CD4-positive, CD25-positive, alpha-beta regulatory T cell (primary cell): Measurements from ENCODE around the gene LIN28B. TPM values are rescaled to one million over a fixed set of nuclear protein-coding genes. Genes with fewer than 3 reads are reported as not detected.

Experiments
- ATAC-seq, 2 donors: fragments of 150-1000 bp; cut with Tn5 transposase; one replicate each; pipeline ENCODE4 v1.10.0; 2021; ENCODE audit warnings: low read depth in 2 of 2, moderate number of reproducible peaks in 2 of 2, moderate library complexity in 1 of 2
- DNase-seq, 3 donors: peaks; one replicate each; pipeline versions ENCODE4 v3.0.0 to v3.0.0-alpha.2; 2012 to 2022; ENCODE audit warnings: mixed read lengths in 1 of 3
- H3K27ac ChIP-seq: one replicate; pipeline ENCODE4 v1.7.0; 2013; ENCODE audit warnings: mild to moderate bottlenecking, low read length; ENCODE audit not compliant: insufficient read depth, poor library complexity, severe bottlenecking
- H3K27me3 ChIP-seq: one replicate; pipeline ENCODE4 v1.7.0; 2013; ENCODE audit warnings: low read length; ENCODE audit not compliant: control insufficient read depth, insufficient read depth
- H3K36me3 ChIP-seq: one replicate; pipeline ENCODE4 v1.7.0; 2013; ENCODE audit warnings: mild to moderate bottlenecking, low read length, moderate library complexity; ENCODE audit not compliant: control insufficient read depth, insufficient read depth
- H3K4me1 ChIP-seq: 2 replicates; pipeline ENCODE4 v1.7.0; 2013; ENCODE audit warnings: mild to moderate bottlenecking, low read length; ENCODE audit not compliant: insufficient read depth, control insufficient read depth, poor library complexity, severe bottlenecking
- H3K4me3 ChIP-seq: one replicate; pipeline ENCODE4 v1.7.0; 2013; ENCODE audit warnings: low read depth, mild to moderate bottlenecking, low read length, moderate library complexity
- H3K9me3 ChIP-seq, 2 experiments: 1 replicate in 1 of 2; 2 replicates in 1 of 2; pipeline ENCODE4 v1.7.0; 2013; ENCODE audit warnings: low read length in 2 of 2, mild to moderate bottlenecking in 1 of 2, moderate library complexity in 1 of 2; ENCODE audit not compliant: control insufficient read depth in 2 of 2
- H3K27ac Mint-ChIP-seq, 3 donors: one replicate each; pipeline ENCODE4 v1.8.0; 2020 to 2022; ENCODE audit warnings: mild to moderate bottlenecking in 3 of 3, mixed read lengths in 3 of 3, moderate library complexity in 2 of 3
- H3K27me3 Mint-ChIP-seq: one replicate; pipeline ENCODE4 v1.8.0; 2022; ENCODE audit warnings: mild to moderate bottlenecking, mixed read lengths
- H3K36me3 Mint-ChIP-seq: one replicate; pipeline ENCODE4 v1.8.0; 2020; ENCODE audit warnings: mixed read lengths
- H3K4me1 Mint-ChIP-seq, 4 donors: one replicate each; pipeline ENCODE4 v1.8.0; 2020 to 2022; ENCODE audit warnings: mixed read lengths in 4 of 4, mild to moderate bottlenecking in 1 of 4
- H3K4me3 Mint-ChIP-seq, 4 donors: one replicate each; pipeline ENCODE4 v1.8.0; 2020 to 2022; ENCODE audit warnings: mild to moderate bottlenecking in 4 of 4, mixed read lengths in 4 of 4, moderate library complexity in 3 of 4
- H3K9me3 Mint-ChIP-seq, 7 donors: one replicate each; pipeline ENCODE4 v1.8.0; 2020 to 2022; ENCODE audit warnings: mixed read lengths in 7 of 7, mild to moderate bottlenecking in 3 of 7, moderate library complexity in 2 of 7
- polyA plus RNA-seq, 4 donors: library from polyadenylated mRNA; unstranded; fragments of 300-500 nt; fragmentation: Illumina TruSeq; gene quantifications; one replicate each; pipeline ENCODE4 v1.2.3, GENCODE V29; 2021
- total RNA-seq: library from RNA; stranded (reverse); gene quantifications from one replicate; pipeline ENCODE4 v1.2.3, GENCODE V29; 2022

The LIN28B gene
- total and polyA plus RNA-seq, 5 donors from 2014 or later, result not detected

DNA sequence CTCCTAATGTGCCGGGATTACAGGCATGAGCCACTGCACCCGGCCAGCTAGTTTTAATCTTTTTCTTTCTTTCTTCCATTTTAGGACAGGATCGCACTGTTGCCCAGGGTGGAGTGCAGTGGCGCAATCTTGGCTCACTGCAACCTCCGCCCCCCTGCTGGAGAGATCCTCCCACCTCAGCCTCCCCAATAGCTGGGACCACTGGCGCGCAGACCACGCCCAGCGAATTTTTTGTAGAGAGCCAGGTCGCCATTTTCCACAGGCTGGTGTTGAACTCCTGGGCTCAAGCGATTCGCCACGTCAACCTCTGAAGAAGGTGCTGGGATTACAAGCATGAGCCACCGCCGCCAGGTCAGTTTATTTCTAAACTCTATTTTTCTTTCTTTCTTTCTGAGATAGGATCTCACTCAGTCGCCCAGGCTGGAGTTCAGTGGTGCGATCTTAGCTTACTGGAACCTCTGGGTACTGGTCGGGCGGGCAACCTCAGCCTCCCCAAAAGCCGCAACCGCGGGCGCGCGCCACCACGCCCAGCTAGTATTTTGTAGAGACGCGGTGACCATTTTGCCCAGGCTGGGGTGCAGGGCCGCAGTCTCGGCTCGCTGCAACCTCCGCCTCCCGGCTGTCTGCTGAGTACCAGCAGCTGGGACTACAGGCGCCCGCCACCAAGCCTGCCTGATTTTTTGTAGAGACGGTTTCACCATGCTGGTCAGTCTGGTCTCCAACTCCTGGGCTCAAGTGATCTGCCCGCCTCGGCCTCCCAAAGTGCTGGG is 20.0 kb upstream of the LIN28B start:
- Histone ChIP-seq H3K27me3 (peaks cover 19% of the 10 kb centered on the region), H3K36me3 (no peaks in the 10 kb centered on the region), H3K4me3 (no peak overlapping the region), H3K27ac (no peak overlapping the region), H3K4me1 (peaks cover 4% of the 10 kb centered on the region), H3K9me3 (peaks cover 0 to 3% of the 10 kb centered on the region in 2 experiments)
- Mint-ChIP-seq H3K4me1 (peaks cover 0 to 11% (median 10%) of the 10 kb centered on the region in 4 donors), H3K27me3 (peaks cover 37% of the 10 kb centered on the region), H3K4me3 (no peak overlapping the region), H3K36me3 (no peaks in the 10 kb centered on the region), H3K9me3 (peaks cover 0 to 11% (median 0%) of the 10 kb centered on the region in 7 donors), H3K27ac (no peak overlapping the region)
- DNase-seq (no peak), ATAC-seq (no peak)

DNA sequence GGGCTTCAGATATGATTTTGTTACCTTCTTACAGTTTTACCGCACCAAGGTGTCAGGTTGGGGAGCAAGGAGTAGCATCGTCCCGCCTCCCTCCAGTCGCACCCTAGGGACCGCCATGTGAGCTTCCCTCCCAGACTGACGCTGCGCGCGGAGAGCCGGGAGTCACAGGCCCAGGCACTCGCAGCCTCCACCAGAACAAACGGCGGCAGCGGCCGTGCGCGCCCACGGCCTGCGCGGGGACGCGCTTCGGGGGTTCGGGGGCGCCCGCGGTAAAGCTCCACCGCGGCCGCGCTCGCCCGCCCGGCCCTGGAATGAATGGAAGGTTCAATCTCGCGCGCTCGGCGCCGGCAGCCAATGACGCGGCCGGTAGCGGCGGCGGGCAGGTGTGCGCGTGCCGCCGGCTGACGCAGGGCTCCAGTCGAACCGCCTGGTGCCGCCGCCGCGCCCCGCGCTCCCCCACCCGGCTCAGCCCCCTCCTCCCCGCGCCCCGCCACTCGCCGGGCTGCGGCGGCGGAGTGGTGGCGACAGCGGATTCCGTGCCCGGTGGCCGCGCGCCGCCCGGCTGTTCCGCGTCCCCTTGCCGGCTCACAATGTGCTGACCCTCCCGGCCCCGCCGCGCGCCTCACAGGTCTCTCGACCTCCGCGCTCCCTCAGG is 16.5 kb upstream of the LIN28B start:
- peak overlapping the region in 2 of 4 donors; percentile 58 to 65 for H3K4me3 Mint-ChIP-seq
- H3K9me3 Mint-ChIP-seq, result peaks cover 0 to 11% (median 0%) of the 10 kb centered on the region in 7 donors
- Histone ChIP-seq H3K27ac (no peak overlapping the region), H3K27me3 (peaks cover 32% of the 10 kb centered on the region), H3K4me3 (no peak overlapping the region), H3K4me1 (peaks cover 4% of the 10 kb centered on the region), H3K36me3 (no peaks in the 10 kb centered on the region), H3K9me3 (peaks cover 0 to 3% of the 10 kb centered on the region in 2 experiments)
- DNase-seq (no peak), ATAC-seq (no peak)
- H3K27ac Mint-ChIP-seq, result no peak overlapping the region
- H3K27me3 Mint-ChIP-seq, result peaks cover 52% of the 10 kb centered on the region
- H3K36me3 Mint-ChIP-seq, result no peaks in the 10 kb centered on the region
- peaks cover 0 to 13% (median 10%) of the 10 kb centered on the region in 4 donors for H3K4me1 Mint-ChIP-seq

DNA sequence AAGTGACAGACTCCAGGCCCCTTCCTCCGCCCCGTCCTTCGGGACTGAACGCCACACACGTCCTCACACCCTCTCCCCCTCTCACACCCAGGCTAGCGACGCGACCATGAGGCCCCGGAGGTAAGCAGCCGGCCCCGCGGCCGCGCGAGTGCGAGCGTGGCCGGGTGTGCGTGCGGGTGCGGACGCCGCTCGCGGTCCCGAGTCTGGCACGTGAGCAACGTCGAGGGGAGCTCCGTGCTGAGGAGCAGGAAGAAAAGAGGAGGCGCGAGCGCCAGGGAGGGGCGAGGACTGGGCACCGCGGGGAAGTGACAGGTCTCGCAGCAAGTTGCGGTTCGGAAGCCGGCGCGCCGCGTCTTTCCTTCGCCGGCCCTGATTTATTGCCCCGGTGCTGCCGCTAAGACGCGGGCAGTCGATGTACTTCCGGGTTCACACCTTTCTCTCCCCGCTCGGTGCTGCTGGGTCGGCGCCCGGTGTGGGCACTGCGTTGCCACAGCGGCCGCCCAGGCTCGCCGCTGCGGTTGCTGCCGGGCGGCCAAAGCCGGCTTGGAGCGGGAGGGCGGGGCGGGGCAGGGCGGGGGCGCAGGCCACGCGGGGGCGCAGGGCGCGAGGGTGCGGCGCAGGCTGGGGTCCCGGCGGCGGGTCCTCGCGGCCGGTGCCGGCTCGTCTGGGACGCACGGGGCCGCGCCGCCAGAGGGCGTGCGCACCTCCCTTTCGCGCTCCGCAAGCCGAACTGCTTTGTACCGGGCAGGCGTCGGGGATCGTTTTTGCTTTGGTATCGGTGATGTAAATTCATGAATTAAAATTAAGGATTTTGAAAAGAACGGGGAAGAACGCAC is 15.8 kb upstream of the LIN28B start:
- H3K4me3 ChIP-seq, result peak overlapping the region; percentile 34
- ATAC-seq (peak in 1 of 2 donors; percentile 39), DNase-seq (peak in 1 of 3 donors; percentile 52)
- Mint-ChIP-seq H3K4me3 (peak overlapping the region; percentile 32 to 63 (median 46)), H3K27ac (no peak overlapping the region), H3K27me3 (peaks cover 49% of the 10 kb centered on the region), H3K36me3 (no peaks in the 10 kb centered on the region), H3K4me1 (peaks cover 0 to 13% (median 10%) of the 10 kb centered on the region in 4 donors), H3K9me3 (peaks cover 0 to 11% (median 0%) of the 10 kb centered on the region in 7 donors)
- peaks cover 0 to 3% of the 10 kb centered on the region in 2 experiments for H3K9me3 ChIP-seq
- H3K36me3 ChIP-seq, result no peaks in the 10 kb centered on the region
- H3K27me3 ChIP-seq, result peaks cover 32% of the 10 kb centered on the region
- H3K4me1 ChIP-seq, result peaks cover 4% of the 10 kb centered on the region
- H3K27ac ChIP-seq, result no peak overlapping the region

DNA sequence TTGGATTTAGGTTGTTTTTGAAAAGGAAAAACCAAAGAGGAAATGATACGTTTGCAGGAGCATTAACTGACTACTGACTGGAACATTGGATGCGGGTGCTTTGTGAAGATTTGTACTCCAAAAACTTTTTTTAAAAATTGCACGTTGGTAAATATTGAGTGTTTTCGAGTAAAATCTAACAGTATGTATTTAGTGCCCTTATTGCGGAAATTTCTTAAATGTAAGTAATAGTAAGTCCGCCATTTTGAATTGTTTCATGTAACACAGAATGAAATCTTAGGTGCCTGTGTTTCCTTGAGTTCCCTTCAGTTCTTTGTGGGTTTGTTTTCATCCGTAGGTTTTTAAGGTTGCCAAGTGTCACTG is 15.2 kb upstream of the LIN28B start:
- Histone ChIP-seq H3K27ac (no peak overlapping the region), H3K36me3 (no peaks in the 10 kb centered on the region), H3K27me3 (peaks cover 35% of the 10 kb centered on the region), H3K9me3 (peaks cover 0 to 3% of the 10 kb centered on the region in 2 experiments), H3K4me3 (peak overlapping the region; percentile 34), H3K4me1 (peaks cover 4% of the 10 kb centered on the region)
- H3K4me1 Mint-ChIP-seq, result peaks cover 0 to 13% (median 10%) of the 10 kb centered on the region in 4 donors
- peak overlapping the region; percentile 32 to 63 (median 46) for H3K4me3 Mint-ChIP-seq
- no peak overlapping the region for H3K27ac Mint-ChIP-seq
- no peaks in the 10 kb centered on the region for H3K36me3 Mint-ChIP-seq
- DNase-seq, result no peak
- peaks cover 48% of the 10 kb centered on the region for H3K27me3 Mint-ChIP-seq
- no peak for ATAC-seq
- peaks cover 0 to 8% (median 0%) of the 10 kb centered on the region in 7 donors for H3K9me3 Mint-ChIP-seq

DNA sequence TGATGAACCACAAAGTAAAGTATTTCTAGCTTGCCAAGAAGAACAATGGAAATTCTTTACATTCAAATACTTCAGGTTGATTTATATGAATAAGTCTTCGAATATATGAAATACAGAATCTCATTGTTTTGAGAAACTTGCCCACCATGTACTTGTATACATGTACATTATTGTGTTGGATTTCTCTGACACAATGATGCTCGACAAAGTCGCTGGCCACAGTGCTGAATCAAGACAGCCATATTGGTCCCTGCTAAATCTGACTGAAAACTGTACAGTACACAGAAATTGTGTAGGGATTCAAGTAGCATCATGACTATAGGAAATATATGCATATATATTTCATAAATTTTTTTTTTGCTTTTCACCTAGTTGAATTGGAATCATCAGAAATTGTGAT is 13.1 kb upstream of the LIN28B start:
- H3K4me1 Mint-ChIP-seq, result peaks cover 0 to 13% (median 10%) of the 10 kb centered on the region in 4 donors
- H3K9me3 Mint-ChIP-seq, result peaks cover 0 to 7% (median 0%) of the 10 kb centered on the region in 7 donors
- no peak overlapping the region for H3K27ac Mint-ChIP-seq
- no peak overlapping the region for H3K4me3 ChIP-seq
- H3K27ac ChIP-seq, result no peak overlapping the region
- no peaks in the 10 kb centered on the region for H3K36me3 ChIP-seq
- H3K27me3 ChIP-seq, result peaks cover 35% of the 10 kb centered on the region
- ATAC-seq (no peak), DNase-seq (no peak)
- H3K4me3 Mint-ChIP-seq, result no peak overlapping the region
- no peaks in the 10 kb centered on the region for H3K36me3 Mint-ChIP-seq
- peaks cover 0 to 3% of the 10 kb centered on the region in 2 experiments for H3K9me3 ChIP-seq
- peaks cover 4% of the 10 kb centered on the region for H3K4me1 ChIP-seq
- H3K27me3 Mint-ChIP-seq, result peaks cover 35% of the 10 kb centered on the region

DNA sequence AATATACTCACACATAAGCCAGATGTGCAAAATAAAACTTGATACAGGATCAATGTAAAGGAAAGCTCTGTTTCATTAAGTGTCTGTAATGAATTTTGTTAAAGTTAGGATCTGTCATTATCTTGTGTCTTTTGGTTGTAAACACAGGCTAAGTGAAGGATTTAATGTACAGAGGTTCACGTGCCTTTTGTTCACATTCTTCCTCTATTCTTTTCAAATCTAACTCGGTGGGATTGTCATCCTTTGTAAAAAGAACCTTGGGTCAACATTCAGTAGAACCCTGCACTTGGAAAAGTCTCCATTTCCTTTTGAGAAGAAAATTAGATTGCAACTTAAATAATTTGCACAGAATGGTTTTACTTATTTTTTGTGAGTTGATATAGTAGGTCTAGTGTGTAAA is 7.7 kb upstream of the LIN28B start:
- Mint-ChIP-seq H3K36me3 (no peaks in the 10 kb centered on the region), H3K4me1 (peaks cover 0 to 4% (median 0%) of the 10 kb centered on the region in 4 donors), H3K9me3 (peaks cover 0 to 4% (median 3%) of the 10 kb centered on the region in 7 donors), H3K27me3 (peaks cover 37% of the 10 kb centered on the region), H3K4me3 (no peak overlapping the region), H3K27ac (no peak overlapping the region)
- Histone ChIP-seq H3K4me1 (no peaks in the 10 kb centered on the region), H3K27me3 (peaks cover 49% of the 10 kb centered on the region), H3K27ac (no peak overlapping the region), H3K36me3 (no peaks in the 10 kb centered on the region), H3K4me3 (no peak overlapping the region), H3K9me3 (no peaks in the 10 kb centered on the region)
- DNase-seq (no peak), ATAC-seq (no peak)

DNA sequence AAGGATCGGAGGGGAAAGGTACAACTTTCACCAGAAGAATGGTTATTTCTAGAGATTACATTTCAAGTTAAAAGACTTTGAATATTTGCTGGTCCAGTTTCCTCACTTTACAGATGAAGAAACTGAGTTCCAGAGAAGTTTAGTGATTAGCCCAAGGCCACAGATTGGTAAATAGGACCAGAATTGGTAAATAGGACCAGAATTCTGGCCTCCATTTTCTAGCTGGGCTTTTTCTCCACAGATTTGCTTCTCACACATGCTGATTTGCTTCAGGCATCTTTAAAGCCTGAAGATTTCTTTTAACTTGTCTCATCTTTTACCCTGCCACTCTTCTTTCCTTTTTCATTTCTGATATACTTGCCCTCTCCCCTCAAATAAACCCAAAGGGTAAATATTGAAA is 5.2 kb upstream of the LIN28B start:
- H3K36me3 ChIP-seq, result no peaks in the 10 kb centered on the region
- no peaks in the 10 kb centered on the region for H3K9me3 ChIP-seq
- DNase-seq (no peak), ATAC-seq (no peak)
- H3K4me3 ChIP-seq, result no peak overlapping the region
- Mint-ChIP-seq H3K27ac (no peak overlapping the region), H3K36me3 (no peaks in the 10 kb centered on the region), H3K9me3 (peaks cover 0 to 10% (median 4%) of the 10 kb centered on the region in 7 donors), H3K27me3 (peaks cover 59% of the 10 kb centered on the region), H3K4me1 (peaks cover under 1 to 4% (median 2%) of the 10 kb centered on the region in 4 donors), H3K4me3 (no peak overlapping the region)
- H3K4me1 ChIP-seq, result no peaks in the 10 kb centered on the region
- peaks cover 69% of the 10 kb centered on the region for H3K27me3 ChIP-seq
- H3K27ac ChIP-seq, result no peak overlapping the region
